ENCODE data around the gene STPG4. TPM values are rescaled to one million over a fixed set of nuclear protein-coding genes. Genes with fewer than 3 reads are reported as not detected.

STPG4 gene
- total RNA-seq, 1 experiment from 2014 or later, result not detected

DNA sequence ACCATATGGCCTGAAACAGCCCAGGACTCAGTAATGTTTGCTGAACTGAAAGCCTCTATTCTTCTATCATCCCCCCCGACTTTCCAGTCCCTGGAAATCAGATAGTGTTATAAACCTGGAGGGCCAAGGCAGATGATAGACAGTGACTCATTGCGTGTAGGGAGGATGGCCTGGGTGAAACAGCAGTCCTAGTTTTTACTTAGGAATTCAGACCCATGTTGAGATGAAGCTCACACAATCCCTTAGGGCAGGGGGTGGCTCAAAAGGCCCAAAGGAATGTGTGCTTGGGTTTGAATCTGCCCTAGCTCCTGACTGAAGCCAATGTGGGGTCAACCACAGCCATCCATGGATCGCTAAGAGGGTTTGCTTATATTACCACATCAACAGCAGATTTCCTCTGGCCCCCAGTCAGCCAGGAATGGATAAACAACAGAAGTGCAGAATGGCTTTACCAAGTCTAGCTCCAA, 43.9 kb upstream of the STPG4 start:
- peaks cover 4% of the 10 kb centered on the region for H3K36me3 Mint-ChIP-seq (ENCODE audit: insufficient read depth, unreplicated experiment)
- TF ChIP-seq CTCF (IDR thresholded peaks at IDR 0.05; ENCODE audit: unreplicated experiment), result no peak
- peaks cover 30% of the 10 kb centered on the region for H3K4me1 Mint-ChIP-seq (ENCODE audit: insufficient read depth, unreplicated experiment)
- peak overlapping the region; percentile 55 for H3K27ac Mint-ChIP-seq (ENCODE audit: low read depth, unreplicated experiment)
- CTCF ChIA-PET, result interaction anchor here (0.6 kb wide), 1 partner anchor 281 kb away, joined by 3 read pairs; no protein-coding TSS in a partner anchor
- no peaks in the 10 kb centered on the region for H3K9me3 Mint-ChIP-seq (ENCODE audit: unreplicated experiment)
- no TSS peak for BruUV-seq (replicated peaks)
- peak; percentile 46 for DNase-seq (ENCODE audit: unreplicated experiment)
- no peak overlapping the region for H3K4me3 Mint-ChIP-seq (ENCODE audit: unreplicated experiment)
- H3K27me3 Mint-ChIP-seq (ENCODE audit: insufficient read depth, unreplicated experiment), result no peaks in the 10 kb centered on the region
- POLR2A ChIA-PET, result interaction anchor here (0.9 kb wide), 1 partner anchor 90 kb away, joined by 3 read pairs; no protein-coding TSS in a partner anchor
- intact Hi-C loops (cut with micrococcal nuclease), result no loop called here

GRCh38 chr2:47196499-47196898, 41.4 kb upstream of the STPG4 start:
- intact Hi-C loops (cut with micrococcal nuclease), result no loop called here

DNA sequence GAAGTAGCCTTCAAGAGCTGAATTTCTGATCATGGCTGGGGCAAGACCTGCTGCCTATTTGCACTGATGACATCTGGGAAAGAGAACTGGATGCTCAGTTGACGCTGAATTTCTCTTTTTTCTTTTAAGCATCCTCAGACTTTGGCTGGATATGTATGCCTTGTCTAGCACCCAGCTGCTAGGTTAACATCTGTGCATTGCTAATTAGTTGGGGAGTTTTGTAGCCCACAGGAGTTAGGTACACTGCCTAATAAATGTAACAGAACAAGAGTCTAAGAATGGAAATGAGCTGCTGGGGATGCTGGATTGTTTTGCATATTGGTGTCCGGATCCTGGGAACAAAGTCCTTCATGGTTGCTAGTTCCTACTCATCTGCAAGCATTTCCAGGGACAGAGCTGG, 40.9 kb upstream of the STPG4 start:
- ChIA-PET POLR2A (interaction anchor here (0.7 to 1.2 kb wide), 2 partner anchors 32 to 42 kb away, joined by 3 to 5 read pairs; no protein-coding TSS in a partner anchor), CTCF (interaction anchor here (0.5 to 2.9 kb wide), 7 partner anchors 14 to 149 kb away, joined by 3 to 11 read pairs (median 3); no protein-coding TSS in a partner anchor)
- peak overlapping the region; percentile 33 for H3K27ac Mint-ChIP-seq (ENCODE audit: low read depth, unreplicated experiment)
- H3K9me3 Mint-ChIP-seq (ENCODE audit: unreplicated experiment), result no peaks in the 10 kb centered on the region
- peaks cover 58% of the 10 kb centered on the region for H3K4me1 Mint-ChIP-seq (ENCODE audit: insufficient read depth, unreplicated experiment)
- BruUV-seq (replicated peaks), result no TSS peak
- no peak overlapping the region for H3K4me3 Mint-ChIP-seq (ENCODE audit: unreplicated experiment)
- peaks cover 4% of the 10 kb centered on the region for H3K36me3 Mint-ChIP-seq (ENCODE audit: insufficient read depth, unreplicated experiment)
- intact Hi-C loops (cut with micrococcal nuclease), result no loop called here
- no peak for TF ChIP-seq CTCF (IDR thresholded peaks at IDR 0.05; ENCODE audit: unreplicated experiment)
- no peaks in the 10 kb centered on the region for H3K27me3 Mint-ChIP-seq (ENCODE audit: insufficient read depth, unreplicated experiment)
- no peak for DNase-seq (ENCODE audit: unreplicated experiment)

More at GRCh38 chr2:47196499-47196898, 41.4 kb upstream of the STPG4 start:
- DNase-seq (ENCODE audit: unreplicated experiment), result no peak
- peak overlapping the region; percentile 33 for H3K27ac Mint-ChIP-seq (ENCODE audit: low read depth, unreplicated experiment)
- no TSS peak for BruUV-seq (replicated peaks)
- peaks cover 55% of the 10 kb centered on the region for H3K4me1 Mint-ChIP-seq (ENCODE audit: insufficient read depth, unreplicated experiment)
- ChIA-PET CTCF (interaction anchor here (0.6 to 2.9 kb wide), 7 partner anchors 17 to 127 kb away, joined by 3 to 11 read pairs (median 3); no protein-coding TSS in a partner anchor), POLR2A (interaction anchor here (1.2 kb wide), 1 partner anchor 42 kb away, joined by 5 read pairs; no protein-coding TSS in a partner anchor)
- TF ChIP-seq CTCF (IDR thresholded peaks at IDR 0.05; ENCODE audit: unreplicated experiment), result no peak
- H3K4me3 Mint-ChIP-seq (ENCODE audit: unreplicated experiment), result no peak overlapping the region
- no peaks in the 10 kb centered on the region for H3K9me3 Mint-ChIP-seq (ENCODE audit: unreplicated experiment)
- H3K27me3 Mint-ChIP-seq (ENCODE audit: insufficient read depth, unreplicated experiment), result no peaks in the 10 kb centered on the region
- H3K36me3 Mint-ChIP-seq (ENCODE audit: insufficient read depth, unreplicated experiment), result peaks cover 4% of the 10 kb centered on the region

- peak; percentile 87 for DNase-seq (ENCODE audit: unreplicated experiment)
- H3K27ac Mint-ChIP-seq (ENCODE audit: low read depth, unreplicated experiment), result peak overlapping the region; percentile 33
- H3K9me3 Mint-ChIP-seq (ENCODE audit: unreplicated experiment), result no peaks in the 10 kb centered on the region
Measured at GRCh38 chr2:47195148-47195547, 40.0 kb upstream of the STPG4 start.

More at GRCh38 chr2:47195148-47195547, 40.0 kb upstream of the STPG4 start:
- BruUV-seq (replicated peaks), result no TSS peak
- intact Hi-C loops (cut with micrococcal nuclease), result no loop called here
- ChIA-PET CTCF (interaction anchor here (0.6 to 2.9 kb wide), 8 partner anchors 12 to 1415 kb away, joined by 3 to 11 read pairs (median 3); no protein-coding TSS in a partner anchor), POLR2A (interaction anchor here (0.7 to 1.2 kb wide), 3 partner anchors 25 to 865 kb away, joined by 3 to 4 read pairs (median 3); no protein-coding TSS in a partner anchor)
- Mint-ChIP-seq H3K4me1 (ENCODE audit: insufficient read depth, unreplicated experiment) (peaks cover 65% of the 10 kb centered on the region), H3K4me3 (ENCODE audit: unreplicated experiment) (no peak overlapping the region), H3K27me3 (ENCODE audit: insufficient read depth, unreplicated experiment) (no peaks in the 10 kb centered on the region), H3K36me3 (ENCODE audit: insufficient read depth, unreplicated experiment) (peaks cover 4% of the 10 kb centered on the region)
- TF ChIP-seq CTCF (IDR thresholded peaks at IDR 0.05; ENCODE audit: unreplicated experiment), result no peak

All from MCF 10A (cell line).